Measurements from ENCODE around the gene CREB3L4. TPM values are rescaled to one million over a fixed set of nuclear protein-coding genes. Genes with fewer than 3 reads are reported as not detected.
"Not testable (repeated sequence)": the region's sequence is repeated elsewhere in the genome, so short reads cannot be mapped to it uniquely, and the experiment has no call there.

CREB3L4 gene
- total RNA-seq, 3 donors from 2014 or later: 4.2 to 4.3 (median 4.3) TPM

DNA sequence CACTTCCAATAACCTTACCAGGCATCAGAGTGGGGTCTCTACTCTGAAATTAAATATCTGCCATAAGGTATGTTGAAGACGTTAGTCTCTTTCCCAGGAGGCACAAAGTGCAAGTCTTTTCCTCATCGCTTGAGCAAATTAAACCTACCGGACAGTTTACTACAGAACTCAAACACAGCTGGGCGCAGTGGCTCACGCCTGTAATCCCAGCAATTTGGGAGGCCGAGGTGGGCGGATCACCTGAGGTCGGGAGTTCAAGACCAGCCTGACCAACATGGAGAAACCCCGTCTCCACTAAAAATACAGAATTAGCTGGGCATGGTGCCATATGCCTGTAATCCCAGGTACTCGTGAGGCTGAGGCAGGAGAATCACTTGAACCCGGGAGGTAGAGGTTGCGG is 11.4 kb downstream of the CREB3L4 start:
- DNase-seq; H3K9me3 Mint-ChIP-seq; ATAC-seq; H3K27me3 Mint-ChIP-seq (ENCODE audit: low read depth): not testable (repeated sequence)
- H3K36me3 Mint-ChIP-seq (ENCODE audit: insufficient read depth): peaks cover 13% of the 10 kb centered on the region
- H3K4me1 Mint-ChIP-seq (ENCODE audit: low read depth): peaks cover 27% of the 10 kb centered on the region
- peak overlapping the region; percentile 97 for H3K4me3 Mint-ChIP-seq

DNA sequence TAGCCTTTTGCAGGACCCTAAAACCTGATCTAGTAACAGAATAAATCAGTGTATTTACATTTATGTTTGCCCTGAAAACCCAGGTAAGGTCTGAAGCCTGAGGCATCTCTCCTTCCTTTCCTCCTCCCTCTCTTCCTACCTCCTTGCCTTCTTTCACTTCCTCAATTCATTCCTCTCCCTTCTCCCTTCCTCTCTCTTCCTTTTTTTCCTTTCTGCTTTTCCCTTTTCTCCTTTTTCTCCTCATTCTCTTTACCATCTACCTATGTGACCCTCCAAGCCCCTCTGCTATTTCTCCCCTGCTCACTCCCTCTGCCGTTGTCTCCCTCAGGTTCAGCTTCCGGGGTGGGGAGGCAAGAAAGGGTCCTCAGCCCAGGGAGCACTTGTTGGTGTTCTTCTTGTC is 14.0 kb downstream of the CREB3L4 start:
- DNase-seq; H3K9me3 Mint-ChIP-seq; H3K4me3 Mint-ChIP-seq; ATAC-seq; H3K36me3 Mint-ChIP-seq (ENCODE audit: insufficient read depth); H3K27me3 Mint-ChIP-seq (ENCODE audit: low read depth): not testable (repeated sequence)
- H3K4me1 Mint-ChIP-seq (ENCODE audit: low read depth): peaks cover 32% of the 10 kb centered on the region

DNA sequence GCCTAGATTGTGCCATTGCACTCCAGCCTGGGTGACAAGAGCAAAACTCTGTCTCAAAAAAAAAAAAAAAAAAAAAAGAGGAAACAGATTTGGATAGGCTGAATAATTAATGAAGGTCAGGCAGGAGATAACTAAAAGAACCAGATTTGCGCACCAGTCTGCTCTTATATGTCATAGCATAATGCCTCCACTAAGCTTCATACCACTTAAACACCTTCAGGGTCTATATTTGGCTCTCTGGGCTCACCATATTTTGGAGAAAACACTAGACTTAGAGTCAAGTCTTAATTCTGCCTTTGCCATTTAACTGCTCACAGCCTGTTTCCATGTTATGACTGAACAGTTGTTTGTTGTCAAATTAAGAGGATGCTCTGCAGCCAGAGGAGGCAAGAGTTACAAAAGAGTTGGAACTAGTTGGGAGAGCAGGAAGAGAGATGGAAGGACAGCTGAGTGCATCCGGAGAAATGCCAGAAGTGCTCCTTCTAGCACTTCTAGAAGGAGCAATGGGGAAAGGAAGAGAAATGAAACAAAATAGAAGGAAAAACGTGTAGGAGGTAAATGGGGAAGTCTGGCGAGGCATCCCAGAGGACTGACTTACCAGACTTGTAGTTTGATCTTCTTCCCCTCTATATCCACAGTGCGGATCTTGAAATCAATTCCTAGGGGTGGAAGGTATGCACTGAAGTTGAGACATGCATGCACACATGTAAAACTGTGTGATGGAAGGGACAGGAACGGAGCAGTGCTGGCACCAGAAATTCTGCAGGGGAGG is 16.6 kb downstream of the CREB3L4 start:
- Mint-ChIP-seq H3K4me3 (no peak overlapping the region), H3K9me3 (no peaks in the 10 kb centered on the region), H3K4me1 (ENCODE audit: low read depth) (peaks cover 27% of the 10 kb centered on the region), H3K27me3 (ENCODE audit: low read depth) (peaks cover 7% of the 10 kb centered on the region), H3K36me3 (ENCODE audit: insufficient read depth) (no peaks in the 10 kb centered on the region)
- no peak for DNase-seq
- ATAC-seq: no peak

DNA sequence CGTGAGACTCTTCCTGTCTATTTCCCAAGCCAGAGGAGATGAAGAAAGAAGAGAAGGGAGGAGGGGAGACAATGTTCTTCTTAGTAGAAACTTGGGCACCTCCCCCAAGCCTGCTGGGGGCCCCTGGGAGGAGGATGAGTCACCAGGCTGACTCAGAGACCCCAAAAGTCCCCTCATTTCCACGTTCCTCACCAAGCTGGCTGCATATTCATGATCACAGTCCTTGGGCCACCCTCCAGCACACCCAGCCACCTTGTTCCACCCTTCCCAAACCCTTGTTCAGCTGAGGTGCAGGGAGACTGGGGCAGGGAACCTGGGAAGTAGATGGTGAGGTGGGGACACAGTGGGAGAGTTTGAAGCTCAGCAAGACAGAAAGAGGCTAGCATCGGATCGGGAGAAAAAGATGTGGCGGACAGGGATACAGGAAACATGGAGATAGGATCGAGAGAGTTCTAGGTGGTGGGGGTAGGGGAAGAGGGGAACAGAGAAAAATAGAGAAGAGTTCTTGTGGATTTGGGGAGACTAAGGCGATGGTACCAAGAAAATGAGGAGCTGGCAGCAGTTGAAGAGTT is 17.7 kb downstream of the CREB3L4 start:
- H3K27me3 Mint-ChIP-seq (ENCODE audit: low read depth): peaks cover 7% of the 10 kb centered on the region
- H3K4me1 Mint-ChIP-seq (ENCODE audit: low read depth): peaks cover 33% of the 10 kb centered on the region
- H3K36me3 Mint-ChIP-seq (ENCODE audit: insufficient read depth): no peaks in the 10 kb centered on the region
- peak overlapping the region; percentile 78 for H3K4me3 Mint-ChIP-seq
- DNase-seq: peak; percentile 51
- no peaks in the 10 kb centered on the region for H3K9me3 Mint-ChIP-seq
- ATAC-seq: peak; percentile 78 to 83

DNA sequence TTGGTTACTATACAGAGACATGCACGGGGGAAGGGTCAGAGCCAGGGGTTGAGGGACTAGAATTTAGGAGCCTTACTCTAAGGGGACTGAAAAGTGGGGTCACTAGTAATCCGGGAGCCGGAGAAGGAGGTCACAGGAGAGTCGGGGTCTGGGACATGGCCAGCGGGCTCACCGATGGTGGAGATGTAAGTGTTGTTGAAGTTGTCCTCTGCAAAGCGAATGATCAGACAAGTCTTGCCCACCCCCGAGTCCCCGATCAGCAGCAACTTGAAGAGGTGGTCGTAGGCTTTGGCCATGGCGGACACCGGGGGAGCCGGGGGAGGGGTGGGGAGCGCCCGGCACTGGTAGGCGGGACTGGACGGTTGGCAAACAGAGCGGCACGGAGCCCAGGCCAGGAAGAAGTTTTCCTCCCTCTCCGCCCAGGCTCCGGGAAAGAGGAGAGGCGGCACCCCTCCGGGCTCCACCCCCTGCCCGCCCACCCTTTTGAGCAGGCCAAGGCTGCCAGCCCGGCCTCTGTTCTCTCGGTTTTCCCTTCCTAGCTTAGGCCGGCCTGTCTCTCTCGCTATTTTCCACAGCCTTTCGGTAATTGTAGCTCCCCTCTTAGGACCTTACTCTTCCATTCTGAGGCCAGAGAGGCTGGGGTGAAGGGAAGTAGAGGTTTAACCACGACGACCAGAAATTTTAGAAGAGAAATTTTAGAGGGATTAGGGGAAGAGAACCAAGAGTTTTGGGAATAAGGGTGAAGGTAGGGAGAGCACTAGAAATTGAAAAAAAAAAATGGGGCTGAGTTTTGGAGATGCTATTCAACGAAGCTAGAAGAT is 18.4 kb downstream of the CREB3L4 start, which contains the start of gene RAB13:
Gene RAB13, minus strand, starts transcription at position 399 of the 821 bp plus-strand sequence. Its CDS starts 103 bp downstream, at position 296.
- no peak for DNase-seq
- H3K4me1 Mint-ChIP-seq (ENCODE audit: low read depth): peaks cover 34% of the 10 kb centered on the region
- H3K4me3 Mint-ChIP-seq: peak within 1 kb of the TSS; percentile 78
- no peak for ATAC-seq
- no peaks in the 10 kb centered on the region for H3K9me3 Mint-ChIP-seq
- peaks cover 5% of the 10 kb centered on the region for H3K36me3 Mint-ChIP-seq (ENCODE audit: insufficient read depth)
- peaks cover 7% of the 10 kb centered on the region for H3K27me3 Mint-ChIP-seq (ENCODE audit: low read depth)

DNA sequence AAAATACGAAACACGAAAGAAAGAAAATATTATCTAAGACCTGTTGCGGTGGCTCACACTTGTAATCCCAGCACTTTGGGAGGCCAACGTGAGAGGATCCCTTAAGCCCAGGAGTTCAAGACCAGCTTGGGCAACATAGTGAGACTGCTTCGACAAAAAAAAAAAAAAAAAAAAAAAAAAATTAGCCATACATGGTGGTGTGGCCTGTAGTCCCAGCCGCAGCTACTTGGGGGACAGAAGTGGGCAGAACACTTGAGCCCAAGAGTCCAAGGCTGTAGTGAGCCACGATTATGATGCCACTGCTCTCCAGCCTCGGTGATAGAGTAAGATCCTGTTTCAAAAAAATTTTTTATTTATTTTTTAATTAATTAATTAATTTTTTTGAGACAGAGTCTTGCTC is 19.9 kb downstream of the CREB3L4 start:
- no peak overlapping the region for H3K4me3 Mint-ChIP-seq
- H3K4me1 Mint-ChIP-seq (ENCODE audit: low read depth): peaks cover 47% of the 10 kb centered on the region
- ATAC-seq: no peak

DNA sequence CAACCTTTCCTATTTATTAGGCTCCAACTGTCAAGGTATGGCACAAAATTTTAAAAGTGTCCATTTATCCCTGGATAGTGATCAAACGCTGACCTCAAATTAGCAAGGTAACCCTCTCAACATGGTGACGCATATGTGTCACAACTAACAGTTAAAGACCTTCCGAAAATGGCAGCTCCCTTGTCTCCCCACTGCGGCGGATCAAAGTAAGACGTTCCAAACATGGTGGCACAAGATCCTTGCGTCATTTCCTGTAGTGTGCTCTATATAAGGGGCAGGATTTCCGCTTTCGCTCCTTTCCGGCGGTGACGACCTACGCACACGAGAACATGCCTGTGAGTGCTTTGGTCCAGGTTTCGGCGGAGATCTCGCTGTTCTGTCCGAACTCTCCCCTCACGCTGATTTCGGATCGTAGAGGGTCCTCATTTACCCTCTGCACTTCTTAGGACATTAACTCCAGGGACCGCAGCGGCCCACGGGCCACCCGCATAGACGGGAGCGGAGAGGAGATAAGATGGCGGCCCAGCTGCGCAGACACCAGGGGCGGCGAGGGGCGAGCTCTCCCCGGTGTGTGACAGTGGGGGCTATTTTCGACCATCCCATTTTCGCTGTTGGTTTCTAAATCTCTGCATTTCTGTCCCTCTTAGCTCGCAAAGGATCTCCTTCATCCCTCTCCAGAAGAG is 22.9 kb downstream of the CREB3L4 start, which contains the start of gene RPS27:
Gene RPS27, plus strand, starts transcription at position 295 of the 683 bp plus-strand sequence. Its CDS starts 35 bp downstream, at position 330.
- Mint-ChIP-seq H3K27me3 (ENCODE audit: low read depth) (peaks cover 7% of the 10 kb centered on the region), H3K4me1 (ENCODE audit: low read depth) (peaks cover 45% of the 10 kb centered on the region), H3K4me3 (peak within 1 kb of the TSS; percentile 97), H3K9me3 (no peaks in the 10 kb centered on the region), H3K36me3 (ENCODE audit: insufficient read depth) (peaks cover 31% of the 10 kb centered on the region)
- ATAC-seq (peak; percentile 88 to 89), DNase-seq (peak; percentile 80)

More for the DNA sequence above, 19.9 kb downstream of the CREB3L4 start:
- no peak for DNase-seq
- Mint-ChIP-seq H3K9me3 (no peaks in the 10 kb centered on the region), H3K27me3 (ENCODE audit: low read depth) (peaks cover 7% of the 10 kb centered on the region), H3K36me3 (ENCODE audit: insufficient read depth) (peaks cover 18% of the 10 kb centered on the region)

DNA sequence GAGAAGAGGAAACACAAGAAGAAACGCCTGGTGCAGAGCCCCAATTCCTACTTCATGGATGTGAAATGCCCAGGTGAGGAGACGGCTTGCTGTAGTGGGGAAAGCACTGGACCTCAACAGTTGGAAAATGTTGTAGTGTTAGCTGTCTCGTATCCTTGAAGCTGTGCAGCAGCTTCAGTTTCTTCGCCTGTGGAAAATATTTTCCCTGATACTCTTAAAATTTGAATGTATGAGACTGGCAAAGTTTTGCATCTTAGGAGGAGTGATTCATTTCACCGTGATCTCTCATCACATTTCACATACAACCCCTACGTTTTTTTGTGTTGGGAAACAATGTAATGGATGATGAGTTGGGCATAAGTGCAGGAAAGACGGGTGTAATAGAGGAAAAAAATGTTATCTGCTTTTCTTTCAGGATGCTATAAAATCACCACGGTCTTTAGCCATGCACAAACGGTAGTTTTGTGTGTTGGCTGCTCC is 23.5 kb downstream of the CREB3L4 start:
- no peak for ATAC-seq
- H3K27me3 Mint-ChIP-seq (ENCODE audit: low read depth): peaks cover 3% of the 10 kb centered on the region
- peaks cover 41% of the 10 kb centered on the region for H3K4me1 Mint-ChIP-seq (ENCODE audit: low read depth)
- peaks cover 33% of the 10 kb centered on the region for H3K36me3 Mint-ChIP-seq (ENCODE audit: insufficient read depth)
- no peaks in the 10 kb centered on the region for H3K9me3 Mint-ChIP-seq
- peak overlapping the region; percentile 97 for H3K4me3 Mint-ChIP-seq
- no peak for DNase-seq

DNA sequence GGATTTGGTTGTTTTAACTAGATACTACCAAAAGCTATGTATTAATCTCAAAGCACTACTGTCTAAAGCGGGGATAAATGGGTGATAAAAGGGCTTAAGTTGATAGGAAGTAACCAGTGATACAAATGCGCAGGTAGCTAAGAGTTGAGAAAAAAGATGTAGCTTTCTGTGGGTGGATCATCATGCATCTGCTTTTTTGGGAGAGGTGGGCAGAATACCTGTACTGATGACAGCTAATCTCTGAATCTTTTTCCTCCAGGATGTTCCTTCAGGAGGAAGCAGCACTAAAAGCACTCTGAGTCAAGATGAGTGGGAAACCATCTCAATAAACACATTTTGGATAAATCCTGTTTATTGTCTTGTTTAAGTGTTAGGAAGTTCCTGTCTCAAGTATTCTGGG is 24.1 kb downstream of the CREB3L4 start:
- Mint-ChIP-seq H3K9me3 (no peaks in the 10 kb centered on the region), H3K4me1 (ENCODE audit: low read depth) (peaks cover 36% of the 10 kb centered on the region), H3K27me3 (ENCODE audit: low read depth) (no peaks in the 10 kb centered on the region), H3K36me3 (ENCODE audit: insufficient read depth) (peaks cover 33% of the 10 kb centered on the region), H3K4me3 (peak overlapping the region; percentile 97)
- DNase-seq (no peak), ATAC-seq (no peak)

DNA sequence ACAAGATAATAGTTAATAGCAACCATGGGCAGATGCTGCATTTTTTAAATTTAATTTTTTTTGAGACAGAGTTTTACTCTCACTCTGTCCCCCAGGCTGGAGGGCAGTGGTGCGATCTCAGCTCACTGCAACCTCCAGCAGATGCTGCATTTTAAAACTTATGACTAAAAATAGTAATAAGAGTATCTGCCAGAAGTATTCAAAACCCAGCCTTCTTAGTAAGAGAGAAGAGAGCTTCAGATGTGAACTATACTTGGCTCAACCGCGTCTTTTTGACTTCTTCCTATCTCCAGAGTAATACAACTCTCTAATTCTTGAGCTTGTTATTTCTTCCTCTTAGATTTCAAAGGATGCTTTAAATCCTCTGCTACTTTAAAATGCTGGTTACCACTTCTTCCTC is 27.5 kb downstream of the CREB3L4 start:
- peak overlapping the region; percentile 25 for H3K4me3 Mint-ChIP-seq
- no peaks in the 10 kb centered on the region for H3K27me3 Mint-ChIP-seq (ENCODE audit: low read depth)
- peaks cover 26% of the 10 kb centered on the region for H3K4me1 Mint-ChIP-seq (ENCODE audit: low read depth)
- H3K36me3 Mint-ChIP-seq (ENCODE audit: insufficient read depth): peaks cover 33% of the 10 kb centered on the region
- H3K9me3 Mint-ChIP-seq: no peaks in the 10 kb centered on the region
- DNase-seq (no peak), ATAC-seq (no peak)

DNA sequence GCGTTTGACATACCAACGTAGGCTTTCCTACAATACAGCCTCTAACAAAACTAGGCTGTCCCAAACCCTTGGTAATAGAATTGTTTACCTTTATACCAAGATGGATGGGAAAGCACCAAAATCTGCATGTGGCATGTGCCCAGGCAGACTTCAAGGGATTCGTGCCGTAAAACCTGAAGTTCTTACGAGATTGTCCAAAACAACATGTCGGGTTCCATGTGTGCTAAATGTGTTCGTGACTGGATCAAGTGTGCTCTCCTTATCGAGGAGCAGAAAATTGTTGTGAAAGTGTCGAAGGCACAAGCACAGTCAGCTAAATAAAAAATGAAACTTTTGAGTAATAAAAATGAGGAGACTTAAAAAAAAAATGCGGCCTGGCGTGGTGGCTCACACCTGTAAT is 27.9 kb downstream of the CREB3L4 start:
- no peak for ATAC-seq
- DNase-seq: no peak
- Mint-ChIP-seq H3K9me3 (no peaks in the 10 kb centered on the region), H3K4me1 (ENCODE audit: low read depth) (peaks cover 23% of the 10 kb centered on the region), H3K4me3 (peak overlapping the region; percentile 25), H3K36me3 (ENCODE audit: insufficient read depth) (peaks cover 32% of the 10 kb centered on the region), H3K27me3 (ENCODE audit: low read depth) (no peaks in the 10 kb centered on the region)

DNA sequence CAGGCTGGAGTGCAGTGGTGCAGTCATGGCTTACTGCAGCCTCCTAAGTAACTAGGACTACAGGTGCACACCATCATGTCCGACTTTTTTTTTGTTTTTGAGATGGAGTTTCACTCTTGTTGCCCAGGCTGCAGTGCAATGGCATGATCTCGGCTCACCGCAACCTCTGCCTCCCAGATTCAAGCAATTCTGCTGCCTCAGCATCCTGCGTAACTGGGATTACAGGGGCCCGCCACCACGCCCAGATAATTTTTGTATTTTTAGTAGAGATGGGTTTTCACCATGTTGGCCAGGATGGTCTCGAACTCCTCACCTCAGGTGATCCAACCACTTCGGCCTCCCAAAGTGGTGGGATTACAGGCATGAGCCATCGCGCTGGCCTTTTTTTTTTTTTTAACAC is 29.2 kb downstream of the CREB3L4 start:
- not testable (repeated sequence) for H3K27me3 Mint-ChIP-seq (ENCODE audit: low read depth); H3K9me3 Mint-ChIP-seq; DNase-seq; ATAC-seq; H3K4me3 Mint-ChIP-seq
- Mint-ChIP-seq H3K4me1 (ENCODE audit: low read depth) (peaks cover 16% of the 10 kb centered on the region), H3K36me3 (ENCODE audit: insufficient read depth) (peaks cover 21% of the 10 kb centered on the region)

DNA sequence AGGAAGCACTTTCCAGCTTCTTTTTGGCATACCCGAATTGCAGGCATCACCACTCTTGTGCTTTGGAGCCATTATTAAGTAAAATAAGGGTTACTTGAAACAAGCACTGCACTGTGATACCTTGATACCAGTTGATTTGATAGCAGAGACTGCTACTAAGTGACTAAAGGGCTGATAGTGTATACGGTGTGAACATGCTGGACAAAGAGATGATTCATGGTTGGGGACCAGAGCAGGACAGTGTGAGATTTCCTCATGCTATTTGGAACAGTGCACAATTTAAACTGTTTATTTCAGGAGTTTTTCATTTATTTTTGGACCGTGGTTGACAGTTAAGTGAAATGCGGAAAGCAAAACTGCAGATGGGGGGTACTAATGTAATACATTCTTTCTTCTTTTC is 32.7 kb downstream of the CREB3L4 start:
- peaks cover 4% of the 10 kb centered on the region for H3K36me3 Mint-ChIP-seq (ENCODE audit: insufficient read depth)
- no peak overlapping the region for H3K4me3 Mint-ChIP-seq
- no peak for ATAC-seq

DNA sequence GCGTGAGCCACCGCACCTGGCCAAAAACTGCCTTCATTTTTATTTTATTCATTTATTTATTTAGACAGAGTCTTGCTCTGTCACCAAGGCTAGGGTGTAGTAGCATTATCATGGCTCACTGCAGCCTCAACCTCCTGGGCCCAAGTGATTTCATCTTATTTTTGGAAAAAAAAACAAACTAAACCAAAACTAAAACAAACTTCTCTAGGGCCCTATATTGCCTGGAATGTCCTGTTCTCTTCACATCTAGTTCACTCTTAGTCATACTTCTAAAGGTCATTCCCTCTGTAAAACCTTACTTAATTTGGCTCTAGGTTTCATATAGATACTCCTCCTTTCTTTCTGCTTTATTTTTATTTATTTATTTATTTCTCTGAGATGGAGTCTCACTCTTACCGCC is 38.4 kb downstream of the CREB3L4 start:
- Mint-ChIP-seq H3K27me3 (ENCODE audit: low read depth) (no peaks in the 10 kb centered on the region), H3K36me3 (ENCODE audit: insufficient read depth) (no peaks in the 10 kb centered on the region), H3K4me3 (no peak overlapping the region), H3K9me3 (no peaks in the 10 kb centered on the region), H3K4me1 (ENCODE audit: low read depth) (no peaks in the 10 kb centered on the region)
- DNase-seq (no peak), ATAC-seq (no peak)

More for the DNA sequence above, 32.7 kb downstream of the CREB3L4 start:
- H3K27me3 Mint-ChIP-seq (ENCODE audit: low read depth): no peaks in the 10 kb centered on the region
- peaks cover under 1% of the 10 kb centered on the region for H3K4me1 Mint-ChIP-seq (ENCODE audit: low read depth)
- no peak for DNase-seq
- H3K9me3 Mint-ChIP-seq: no peaks in the 10 kb centered on the region
